Fibroblast of pulmonary artery (primary cell): ENCODE data around the gene FAM83D.

Source experiments
- DNase-seq: peaks from one replicate; pipeline ENCODE4 v3.0.0-alpha.2; 2010; ENCODE audit warnings: low read depth
- H3K4me3 ChIP-seq: replicated peaks from 2 replicates; pipeline ENCODE4 v1.5.1; 2011; ENCODE audit warnings: low read depth, mild to moderate bottlenecking, control low read depth, low read length, moderate library complexity
- TF ChIP-seq, protein P1 (sequence below): IDR thresholded peaks from 2 replicates; pipeline ENCODE4 v1.5.1; 2011; ENCODE audit warnings: mild to moderate bottlenecking, control low read depth, low read length, inconsistent platforms; ENCODE audit errors: missing control alignments

Gene FAM83D, protein sequence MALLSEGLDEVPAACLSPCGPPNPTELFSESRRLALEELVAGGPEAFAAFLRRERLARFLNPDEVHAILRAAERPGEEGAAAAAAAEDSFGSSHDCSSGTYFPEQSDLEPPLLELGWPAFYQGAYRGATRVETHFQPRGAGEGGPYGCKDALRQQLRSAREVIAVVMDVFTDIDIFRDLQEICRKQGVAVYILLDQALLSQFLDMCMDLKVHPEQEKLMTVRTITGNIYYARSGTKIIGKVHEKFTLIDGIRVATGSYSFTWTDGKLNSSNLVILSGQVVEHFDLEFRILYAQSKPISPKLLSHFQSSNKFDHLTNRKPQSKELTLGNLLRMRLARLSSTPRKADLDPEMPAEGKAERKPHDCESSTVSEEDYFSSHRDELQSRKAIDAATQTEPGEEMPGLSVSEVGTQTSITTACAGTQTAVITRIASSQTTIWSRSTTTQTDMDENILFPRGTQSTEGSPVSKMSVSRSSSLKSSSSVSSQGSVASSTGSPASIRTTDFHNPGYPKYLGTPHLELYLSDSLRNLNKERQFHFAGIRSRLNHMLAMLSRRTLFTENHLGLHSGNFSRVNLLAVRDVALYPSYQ

DNA sequence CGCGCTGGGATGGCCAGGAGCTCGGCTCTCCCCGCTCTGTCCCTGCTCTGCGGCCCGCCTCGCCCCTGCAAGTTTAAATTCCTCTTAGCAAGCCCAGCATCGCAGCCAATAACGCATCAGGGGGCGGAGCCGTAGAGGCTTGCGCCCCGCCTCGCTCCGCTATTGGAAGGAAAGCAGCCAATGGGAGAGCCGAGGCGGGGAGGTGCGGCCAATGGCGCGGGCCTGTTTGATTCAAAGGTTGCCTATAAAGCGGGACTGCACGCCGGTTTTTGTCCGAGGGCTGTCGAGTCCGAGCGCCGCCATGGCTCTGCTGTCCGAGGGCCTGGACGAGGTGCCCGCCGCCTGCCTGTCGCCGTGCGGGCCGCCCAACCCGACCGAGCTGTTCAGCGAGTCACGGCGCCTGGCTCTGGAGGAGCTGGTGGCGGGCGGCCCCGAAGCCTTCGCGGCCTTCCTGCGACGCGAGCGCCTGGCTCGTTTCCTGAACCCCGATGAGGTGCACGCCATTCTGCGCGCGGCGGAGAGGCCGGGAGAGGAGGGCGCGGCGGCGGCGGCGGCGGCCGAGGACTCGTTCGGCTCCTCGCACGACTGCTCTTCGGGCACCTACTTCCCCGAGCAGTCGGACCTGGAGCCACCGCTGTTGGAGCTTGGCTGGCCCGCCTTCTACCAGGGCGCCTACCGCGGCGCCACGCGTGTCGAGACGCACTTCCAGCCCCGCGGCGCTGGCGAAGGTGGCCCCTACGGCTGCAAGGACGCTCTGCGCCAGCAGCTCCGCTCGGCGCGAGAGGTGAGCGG lies at the start of gene FAM83D:
Gene FAM83D, plus strand, starts transcription at position 276 of the 792 bp plus-strand sequence. Its CDS starts 26 bp downstream, at position 302.
- H3K4me3 ChIP-seq: peak within 1 kb of the TSS; percentile 77
- TF ChIP-seq, protein P1, sequence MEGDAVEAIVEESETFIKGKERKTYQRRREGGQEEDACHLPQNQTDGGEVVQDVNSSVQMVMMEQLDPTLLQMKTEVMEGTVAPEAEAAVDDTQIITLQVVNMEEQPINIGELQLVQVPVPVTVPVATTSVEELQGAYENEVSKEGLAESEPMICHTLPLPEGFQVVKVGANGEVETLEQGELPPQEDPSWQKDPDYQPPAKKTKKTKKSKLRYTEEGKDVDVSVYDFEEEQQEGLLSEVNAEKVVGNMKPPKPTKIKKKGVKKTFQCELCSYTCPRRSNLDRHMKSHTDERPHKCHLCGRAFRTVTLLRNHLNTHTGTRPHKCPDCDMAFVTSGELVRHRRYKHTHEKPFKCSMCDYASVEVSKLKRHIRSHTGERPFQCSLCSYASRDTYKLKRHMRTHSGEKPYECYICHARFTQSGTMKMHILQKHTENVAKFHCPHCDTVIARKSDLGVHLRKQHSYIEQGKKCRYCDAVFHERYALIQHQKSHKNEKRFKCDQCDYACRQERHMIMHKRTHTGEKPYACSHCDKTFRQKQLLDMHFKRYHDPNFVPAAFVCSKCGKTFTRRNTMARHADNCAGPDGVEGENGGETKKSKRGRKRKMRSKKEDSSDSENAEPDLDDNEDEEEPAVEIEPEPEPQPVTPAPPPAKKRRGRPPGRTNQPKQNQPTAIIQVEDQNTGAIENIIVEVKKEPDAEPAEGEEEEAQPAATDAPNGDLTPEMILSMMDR: no peak
- DNase-seq: peak; percentile 98

DNA sequence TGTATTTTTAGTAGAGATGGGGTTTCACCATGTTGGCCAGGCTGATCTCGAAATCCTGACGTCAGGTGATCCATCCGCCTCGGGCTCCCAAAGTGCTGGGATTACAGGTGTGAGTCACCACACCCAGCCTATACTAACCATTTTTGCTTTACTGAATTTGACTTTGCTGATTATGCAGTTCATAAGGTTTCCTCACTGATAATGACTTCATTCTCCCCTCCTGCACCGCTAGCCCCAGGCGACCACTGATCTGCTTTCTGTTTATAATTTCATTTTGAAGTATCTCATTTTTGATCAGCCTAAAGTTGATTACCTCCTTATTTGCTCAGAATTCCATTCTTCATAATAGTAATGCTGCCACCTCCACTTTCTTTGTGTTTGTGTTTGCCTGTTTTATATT lies 48.7 kb upstream of the FAM83D start:
- DNase-seq: no peak
- H3K4me3 ChIP-seq: no peak overlapping the region
- TF ChIP-seq, protein P1: no peak

DNA sequence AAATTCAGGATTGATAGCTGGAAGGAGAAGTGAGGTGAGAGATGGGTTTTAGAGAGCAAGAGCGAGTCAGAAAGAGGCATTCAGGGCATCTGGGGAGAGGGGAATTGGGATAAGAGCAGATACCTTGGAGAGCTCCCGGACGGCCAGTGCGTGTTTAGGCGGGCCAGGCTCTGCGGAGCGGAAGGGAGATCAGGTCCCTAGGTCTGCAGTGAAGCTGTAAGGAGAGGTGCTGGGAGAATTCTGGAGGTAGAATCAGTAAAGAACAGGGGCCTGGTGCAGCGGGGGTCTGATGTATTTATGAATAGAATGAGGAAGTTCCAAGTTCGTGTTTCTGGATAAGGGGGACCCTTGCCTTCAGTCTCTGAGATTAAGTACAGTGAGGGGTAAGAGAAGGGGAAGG lies 47.4 kb upstream of the FAM83D start:
- peak; percentile 60 for DNase-seq
- no peak overlapping the region for H3K4me3 ChIP-seq
- TF ChIP-seq, protein P1: no peak

DNA sequence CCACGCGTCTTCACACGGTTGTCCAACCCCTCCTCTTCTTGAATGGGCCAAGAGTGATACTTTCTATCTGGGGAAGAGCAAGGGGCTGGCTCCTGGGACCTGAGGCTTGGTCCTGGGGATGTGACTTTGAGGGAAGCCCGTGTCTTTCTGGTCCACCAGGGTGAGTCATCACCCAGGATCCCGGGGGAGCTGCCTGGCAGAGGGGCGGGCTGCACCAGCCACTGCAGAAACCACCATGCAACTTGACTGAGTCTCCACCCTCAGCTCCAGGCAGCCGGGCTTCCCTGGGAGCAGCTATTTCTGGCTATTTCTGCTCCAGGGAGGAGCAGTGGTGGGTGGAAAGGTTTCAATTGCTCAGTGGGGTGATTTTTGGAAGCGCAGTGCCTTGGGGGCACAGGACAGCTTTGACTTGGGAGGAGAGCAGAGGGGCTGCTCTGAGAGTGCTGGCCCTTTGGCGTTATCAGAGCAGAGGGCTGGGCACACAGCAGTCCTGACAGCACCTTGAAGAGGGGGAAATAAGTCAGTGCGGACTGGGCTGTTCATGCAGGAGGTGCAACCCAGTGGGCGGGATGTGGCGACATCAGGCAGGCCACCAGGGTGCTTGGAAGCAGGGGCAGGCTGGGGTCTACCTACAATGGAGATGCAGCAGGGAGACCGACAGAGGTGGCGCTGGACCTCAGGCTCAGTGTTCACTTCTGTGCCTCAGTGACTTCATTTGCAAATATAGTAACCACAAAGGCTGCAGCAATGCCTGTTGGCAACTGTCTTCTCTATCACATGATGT lies 45.1 kb upstream of the FAM83D start:
- TF ChIP-seq, protein P1: no peak
- no peak overlapping the region for H3K4me3 ChIP-seq
- DNase-seq: no peak

DNA sequence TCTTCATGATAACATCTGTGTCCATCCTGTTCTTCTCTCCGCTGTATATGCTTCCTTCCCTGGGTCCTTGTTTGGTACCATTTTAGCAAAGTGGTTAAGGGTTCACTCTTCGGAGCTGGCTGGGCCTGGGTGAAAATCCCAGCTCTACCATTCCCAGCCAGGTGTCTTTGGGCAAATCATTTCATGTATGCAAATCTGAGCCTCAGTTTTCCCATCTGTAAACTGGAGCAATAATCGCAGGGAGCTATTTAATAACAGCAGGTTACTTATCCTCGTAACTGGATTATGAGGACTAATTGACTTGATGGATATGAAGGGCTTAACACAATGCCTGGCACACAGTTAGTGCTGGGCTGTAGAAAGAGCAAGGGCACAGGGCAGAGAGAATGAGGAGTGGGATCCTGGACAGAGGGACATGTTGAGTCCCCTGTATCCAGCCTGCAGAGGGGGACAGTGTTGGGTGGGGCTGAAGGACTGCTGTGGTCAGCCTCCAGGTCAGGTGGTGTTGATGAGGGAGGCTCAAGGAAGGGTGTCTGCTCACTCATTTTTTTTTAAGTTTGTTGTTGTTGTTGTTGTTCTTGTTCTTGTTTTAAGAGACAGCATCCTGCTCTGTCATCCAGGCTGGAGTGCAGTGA lies 44.3 kb upstream of the FAM83D start:
- TF ChIP-seq, protein P1: no peak
- no peak for DNase-seq
- no peak overlapping the region for H3K4me3 ChIP-seq

DNA sequence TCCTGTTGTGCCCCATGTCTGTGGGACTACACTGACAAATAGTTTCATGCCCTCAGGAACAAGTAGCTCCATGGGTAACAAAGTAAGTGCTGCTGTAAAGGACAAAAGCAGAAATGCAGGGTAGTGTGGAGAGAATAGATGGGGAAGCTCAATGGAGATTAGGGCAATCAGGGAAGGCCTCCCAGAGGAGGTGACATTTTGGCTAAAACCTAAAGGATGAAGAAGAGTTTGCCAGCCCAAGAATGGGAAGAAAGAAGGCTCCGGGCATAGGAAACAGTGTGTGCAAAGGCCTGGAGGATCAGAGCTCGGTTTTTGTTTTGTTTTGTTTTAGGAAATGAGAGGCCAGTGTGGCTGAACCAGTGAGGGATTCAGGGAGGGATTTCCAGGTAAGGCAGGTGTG lies 43.6 kb upstream of the FAM83D start:
- H3K4me3 ChIP-seq: no peak overlapping the region
- TF ChIP-seq, protein P1: no peak
- no peak for DNase-seq
